Activated CD4-positive, alpha-beta T cell treated with anti-CD3 and anti-CD28 coated beads, Interleukin-2, amount 50 U/mL, for 48 hours (primary cell): Measurements from ENCODE around the gene ZCCHC13.
A peak's percentile ranks its signal among the peaks of the same experiment; 100 is the strongest.
"Not testable (repeated sequence)": the region's sequence is repeated elsewhere in the genome, so short reads cannot be mapped to it uniquely, and the experiment has no call there.

Experiments used
- DNase-seq, 2 experiments: peaks; one replicate each; pipeline ENCODE4 v3.0.0-alpha.2; 2020

The ZCCHC13 gene

DNA sequence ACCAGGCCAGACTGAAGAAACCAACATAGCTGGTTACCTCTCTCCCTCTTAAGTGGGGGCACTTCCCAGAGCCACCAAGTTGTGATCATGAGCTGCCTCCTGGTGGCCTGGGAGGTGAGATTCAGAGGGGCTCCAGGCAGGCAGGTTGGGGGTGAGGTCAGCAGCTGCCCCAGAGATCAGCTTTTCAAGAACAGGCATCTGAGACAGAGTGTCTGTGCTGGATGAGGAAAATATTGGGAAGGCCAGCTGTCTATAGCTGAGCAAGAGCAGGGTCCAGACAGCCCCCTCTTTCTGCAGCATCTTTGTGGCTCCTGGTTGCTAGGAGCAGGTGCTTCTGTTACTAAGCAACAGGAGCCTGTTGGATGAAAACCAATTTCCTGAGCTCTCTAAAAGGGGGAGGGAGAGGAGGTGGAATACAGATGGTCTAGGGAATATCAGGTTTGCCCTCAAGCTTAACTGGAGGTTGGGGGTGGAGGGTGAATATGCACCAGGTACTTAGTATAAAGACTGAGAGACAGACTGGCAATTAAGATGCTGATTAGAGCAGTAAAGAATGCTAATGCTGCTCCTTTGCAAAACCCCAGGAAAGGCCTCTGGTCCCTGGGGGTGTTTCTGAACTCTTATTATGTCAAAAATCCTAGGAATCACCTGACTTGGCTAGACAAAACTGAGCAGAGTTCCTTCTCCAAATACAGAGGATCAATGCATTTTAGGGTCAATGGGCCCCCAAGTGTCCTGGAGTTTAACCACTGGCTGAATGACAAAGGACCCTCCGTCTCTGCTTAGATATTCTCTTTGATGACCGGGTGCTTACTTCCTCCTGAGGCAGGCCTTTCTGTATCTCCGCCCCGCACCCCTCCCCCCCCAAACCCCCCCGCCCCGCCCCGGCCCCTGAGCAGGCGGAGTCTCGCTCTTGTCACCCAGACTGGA lies 21.4 kb downstream of the ZCCHC13 start:
- DNase-seq: peak in 1 of 2 experiments; percentile 3

DNA sequence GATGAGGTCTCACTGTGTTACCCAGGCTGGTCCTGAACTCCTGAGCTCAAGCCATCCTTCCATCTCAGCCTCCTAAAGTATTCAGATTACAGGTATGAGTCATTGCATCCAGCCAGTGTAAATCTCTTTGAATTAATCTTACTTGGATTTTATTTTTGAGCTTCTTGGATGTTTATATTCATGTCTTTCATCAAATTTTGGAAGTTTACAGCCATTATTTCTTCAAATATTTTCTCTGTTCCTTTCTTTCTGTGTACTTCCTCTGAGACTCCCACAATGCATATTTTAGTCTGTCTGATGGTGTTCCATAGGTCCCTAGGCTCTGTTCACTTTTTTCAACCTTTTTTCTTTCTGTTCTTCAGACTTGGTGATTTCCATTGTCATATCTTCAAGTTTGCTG lies 34.9 kb downstream of the ZCCHC13 start:
- DNase-seq: no peak

DNA sequence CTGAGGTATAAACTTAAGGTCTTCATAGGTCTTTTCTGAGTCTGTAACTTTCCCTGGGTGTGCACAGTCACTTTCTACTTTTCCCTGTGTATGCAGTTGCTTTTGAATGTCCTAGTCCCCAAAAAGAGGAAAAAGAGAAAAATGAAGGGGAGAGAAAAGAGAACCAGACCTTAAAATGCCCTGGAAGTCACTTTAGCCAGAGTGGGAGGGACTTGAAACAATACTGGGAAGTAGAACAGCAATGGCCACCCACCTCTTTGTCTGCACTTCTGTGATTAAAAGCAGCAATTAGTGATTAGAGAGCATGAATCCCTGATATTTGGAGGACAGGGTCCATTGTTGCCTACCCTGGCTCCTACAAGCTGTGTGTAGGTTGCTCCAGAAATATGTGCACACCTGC lies 36.1 kb downstream of the ZCCHC13 start:
- no peak for DNase-seq

DNA sequence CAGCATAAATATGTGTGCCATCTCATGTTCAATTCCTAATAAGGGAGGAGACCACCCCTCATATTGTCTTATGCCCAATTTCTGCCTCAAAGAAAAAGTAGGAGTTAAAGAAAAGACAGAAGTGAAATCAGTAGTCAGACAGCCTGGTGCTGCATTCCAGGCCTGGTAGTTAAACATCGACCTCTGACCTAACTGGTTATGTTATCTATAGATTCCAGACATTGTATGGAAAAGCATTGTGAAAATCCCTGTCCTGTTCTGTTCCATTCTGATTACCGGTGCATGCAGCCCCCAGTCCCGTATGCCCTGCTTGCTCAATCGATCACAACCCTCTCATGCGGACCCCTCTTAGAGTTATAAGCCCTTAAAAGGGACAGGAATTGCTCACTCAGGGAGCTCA lies 38.2 kb downstream of the ZCCHC13 start:
- not testable (repeated sequence) for DNase-seq

DNA sequence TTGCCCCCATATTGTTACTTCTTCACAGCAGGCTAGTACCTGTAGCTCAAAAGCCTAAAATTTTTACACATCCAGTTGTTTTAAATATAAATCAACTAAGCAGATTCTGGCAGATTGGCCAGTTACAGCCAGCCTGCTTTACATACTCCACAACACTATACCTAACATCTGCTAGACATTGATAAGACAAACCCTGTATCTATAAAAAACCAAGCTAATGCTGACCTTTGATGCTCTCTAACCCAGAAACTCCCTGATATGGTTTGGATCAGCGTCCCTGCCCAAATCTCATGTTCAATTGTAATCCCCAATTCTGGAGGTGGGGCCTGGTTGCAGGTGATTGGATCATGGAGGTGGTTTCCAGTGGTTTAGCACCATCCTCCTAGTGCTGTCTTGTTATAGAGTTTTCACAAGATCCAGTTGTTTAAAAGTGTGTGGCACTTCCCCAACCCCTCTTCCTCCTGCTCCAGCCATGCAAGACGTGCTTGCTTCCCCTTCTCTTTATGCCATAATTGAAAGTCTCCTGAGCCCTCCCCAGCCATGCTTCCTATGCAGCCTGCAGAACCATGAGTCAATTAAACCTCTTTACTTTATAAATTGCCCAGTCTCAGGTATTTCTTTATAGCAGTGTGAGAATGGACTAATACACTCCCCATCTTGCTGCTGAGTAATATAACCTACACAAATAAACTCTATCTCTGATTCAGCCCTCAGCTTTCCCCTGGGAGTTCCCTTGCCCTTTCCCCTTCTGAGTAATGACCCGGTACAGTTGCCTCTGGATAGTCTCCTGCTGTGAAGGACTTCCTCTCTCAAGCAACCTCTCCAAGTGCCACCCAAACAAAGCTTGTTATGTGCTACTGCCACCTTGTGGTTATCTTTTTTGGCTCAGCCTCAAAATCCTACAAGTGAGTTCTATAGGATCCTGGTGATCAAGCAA lies 39.6 kb downstream of the ZCCHC13 start:
- peak; percentile 27 to 53 for DNase-seq

DNA sequence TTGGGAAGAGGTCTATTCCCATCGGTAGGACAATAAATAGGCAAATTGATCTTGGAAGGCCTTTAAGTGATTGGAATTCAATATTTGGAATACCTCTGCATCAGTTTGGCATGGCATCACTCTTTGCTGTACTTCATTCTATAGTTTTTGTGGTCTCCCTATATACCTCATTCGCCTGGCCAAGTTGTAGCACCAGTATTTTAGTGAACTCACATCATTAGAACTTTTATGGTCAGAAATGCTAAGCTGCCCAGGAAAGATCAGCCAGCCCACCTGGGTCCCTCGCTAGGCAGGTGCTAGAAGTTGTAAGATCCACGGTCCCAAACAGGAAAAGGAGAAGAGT lies 40.3 kb downstream of the ZCCHC13 start:
- DNase-seq: no peak

DNA sequence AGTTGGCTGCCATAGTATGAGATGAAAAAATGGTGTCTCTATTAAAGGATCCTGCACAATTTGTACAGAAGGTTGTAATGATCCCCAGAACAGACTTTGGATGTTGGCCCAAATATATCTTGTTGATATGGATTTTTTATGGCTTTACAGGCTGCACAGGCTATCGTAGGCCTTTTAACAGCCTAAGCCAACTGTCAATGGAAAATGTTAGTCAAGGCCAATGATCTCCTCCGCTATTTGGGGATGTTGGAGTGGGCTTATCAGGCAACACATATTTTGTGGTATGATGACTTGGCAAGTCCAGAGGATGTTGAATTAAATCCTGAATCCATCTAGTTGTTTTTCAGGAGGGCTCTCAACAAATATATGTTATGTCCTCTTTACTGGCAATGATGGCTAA lies 42.1 kb downstream of the ZCCHC13 start:
- no peak for DNase-seq

DNA sequence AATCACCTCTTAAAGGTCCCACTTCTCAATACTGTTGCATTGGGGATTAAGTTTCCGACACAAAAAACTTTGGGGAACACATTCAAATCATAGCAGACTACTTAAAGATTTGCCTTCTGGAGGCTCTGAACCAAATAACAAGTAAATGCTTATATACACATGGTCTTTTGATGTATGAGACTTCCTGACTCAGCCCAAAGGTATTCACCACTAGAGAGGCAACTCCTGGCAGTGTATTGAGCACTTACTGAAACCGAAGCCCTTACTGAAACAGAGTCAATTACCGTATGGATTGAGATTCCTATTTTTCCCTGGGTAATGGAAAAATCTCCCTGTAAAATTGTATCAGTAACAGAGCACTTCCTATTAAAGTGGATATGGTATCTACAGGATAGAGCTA lies 45.4 kb downstream of the ZCCHC13 start:
- no peak for DNase-seq

DNA sequence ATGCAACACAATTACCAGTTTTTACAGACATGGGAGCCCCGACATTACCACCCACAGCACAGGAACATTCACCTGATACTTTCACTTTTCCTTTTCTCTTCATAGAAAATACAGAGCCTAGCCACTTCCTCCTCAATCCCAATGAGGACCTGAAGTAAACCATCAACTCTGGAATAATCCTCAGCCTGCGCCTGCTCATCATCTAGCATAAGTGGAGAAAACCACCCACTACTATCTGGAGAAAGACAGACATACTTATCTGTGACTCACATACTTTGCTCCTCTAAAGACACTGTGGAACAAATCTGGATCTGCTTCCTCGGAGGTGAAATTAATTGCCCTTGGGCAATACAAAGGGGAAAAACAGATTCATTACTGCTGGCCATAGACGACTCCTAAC lies 47.8 kb downstream of the ZCCHC13 start:
- no peak for DNase-seq

DNA sequence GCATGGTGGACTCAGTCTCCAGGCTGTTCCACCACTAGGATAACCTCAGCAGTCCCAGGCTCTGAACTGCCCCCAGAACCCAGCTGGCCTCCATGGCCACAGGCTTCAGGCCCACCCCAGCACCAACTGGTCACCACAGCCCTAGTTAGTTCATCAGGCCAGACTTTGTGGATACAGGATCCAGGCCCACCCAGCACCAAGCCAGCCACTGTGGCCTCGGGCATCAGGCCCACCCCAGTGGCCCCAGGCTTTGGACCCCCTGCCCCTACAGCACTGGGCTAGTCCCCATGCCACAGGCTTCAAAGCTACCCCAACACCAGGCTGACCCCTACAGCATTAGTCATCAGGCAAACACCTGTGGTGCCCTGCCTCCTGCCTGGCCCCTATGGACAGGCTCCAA lies 50.0 kb downstream of the ZCCHC13 start:
- DNase-seq: no peak
